GM12872 (cell line): Measurements from ENCODE around the gene STK38.

Source experiments
- CTCF ChIP-seq: IDR thresholded peaks from 3 replicates; pipeline ENCODE4 v1.5.1; 2011; ENCODE audit warnings: low read depth, mild to moderate bottlenecking, low read length, moderate library complexity; ENCODE audit not compliant: insufficient read depth

STK38 gene

GRCh38 chr6:36525346-36525745, 21.9 kb downstream of the STK38 start:
- no peak for TF ChIP-seq CTCF

GRCh38 chr6:36524871-36525270, 22.4 kb downstream of the STK38 start:
- TF ChIP-seq CTCF: no peak

GRCh38 chr6:36523936-36524499, 23.3 kb downstream of the STK38 start:
- TF ChIP-seq CTCF: no peak

- no peak for TF ChIP-seq CTCF
Measured at GRCh38 chr6:36523451-36523850, 23.8 kb downstream of the STK38 start.

GRCh38 chr6:36519352-36519751, 27.9 kb downstream of the STK38 start:
- TF ChIP-seq CTCF: no peak

GRCh38 chr6:36517408-36517807, 29.9 kb downstream of the STK38 start:
- TF ChIP-seq CTCF: no peak

GRCh38 chr6:36516988-36517387, 30.3 kb downstream of the STK38 start:
- no peak for TF ChIP-seq CTCF

- TF ChIP-seq CTCF: no peak
Measured at GRCh38 chr6:36516559-36516958, 30.7 kb downstream of the STK38 start.
